ENCODE data around the gene PRR7.

PRR7 gene

GRCh38 chr5:177449140-177450061, 2.8 kb downstream of the PRR7 start:
- H3K4me3 ChIP-seq (ENCODE audit: low read depth, low read length): no peak overlapping the region
- DNase-seq (ENCODE audit: low read depth): no peak
- TF ChIP-seq CTCF (IDR thresholded peaks at IDR 0.05; ENCODE audit: control insufficient read depth, extremely low read depth, insufficient read depth): no peak

GRCh38 chr5:177450667-177451424, 4.2 kb downstream of the PRR7 start:
- no peak for TF ChIP-seq CTCF (IDR thresholded peaks at IDR 0.05; ENCODE audit: control insufficient read depth, extremely low read depth, insufficient read depth)
- H3K4me3 ChIP-seq (ENCODE audit: low read depth, low read length): no peak overlapping the region
- no peak for DNase-seq (ENCODE audit: low read depth)

GRCh38 chr5:177452688-177453638, 6.3 kb downstream of the PRR7 start:
- no peak for TF ChIP-seq CTCF (IDR thresholded peaks at IDR 0.05; ENCODE audit: control insufficient read depth, extremely low read depth, insufficient read depth)
- no peak overlapping the region for H3K4me3 ChIP-seq (ENCODE audit: low read depth, low read length)
- DNase-seq (ENCODE audit: low read depth): no peak

- no peak for DNase-seq (ENCODE audit: low read depth)
- H3K4me3 ChIP-seq (ENCODE audit: low read depth, low read length): peak overlapping the region; percentile 60
- TF ChIP-seq CTCF (IDR thresholded peaks at IDR 0.05; ENCODE audit: control insufficient read depth, extremely low read depth, insufficient read depth): no peak
These were observed 7.3 kb downstream of the PRR7 start for GRCh38 chr5:177453852-177454396.

- no peak for DNase-seq (ENCODE audit: low read depth)
- peak; percentile 89 for TF ChIP-seq CTCF (IDR thresholded peaks at IDR 0.05; ENCODE audit: control insufficient read depth, extremely low read depth, insufficient read depth)
- H3K4me3 ChIP-seq (ENCODE audit: low read depth, low read length): peak overlapping the region; percentile 60
These were observed 7.9 kb downstream of the PRR7 start for GRCh38 chr5:177454397-177455035.

All from LNCaP clone FGC (cell line).